K562 treated with DMSO at 1 percent for 4 hours (cell line): ENCODE measurements around the gene CAMK2D. TPM values are rescaled to one million over a fixed set of nuclear protein-coding genes. Genes with fewer than 3 reads are reported as not detected.

ENCODE experiments used
- total RNA-seq: library from RNA; unstranded; fragments of 300-600 nt; gene quantifications from 2 replicates; pipeline ENCODE4 v1.2.3, GENCODE V29; 2022; ENCODE audit not compliant: insufficient read depth

Gene CAMK2D
- total RNA-seq: not detected in 2 replicates

DNA sequence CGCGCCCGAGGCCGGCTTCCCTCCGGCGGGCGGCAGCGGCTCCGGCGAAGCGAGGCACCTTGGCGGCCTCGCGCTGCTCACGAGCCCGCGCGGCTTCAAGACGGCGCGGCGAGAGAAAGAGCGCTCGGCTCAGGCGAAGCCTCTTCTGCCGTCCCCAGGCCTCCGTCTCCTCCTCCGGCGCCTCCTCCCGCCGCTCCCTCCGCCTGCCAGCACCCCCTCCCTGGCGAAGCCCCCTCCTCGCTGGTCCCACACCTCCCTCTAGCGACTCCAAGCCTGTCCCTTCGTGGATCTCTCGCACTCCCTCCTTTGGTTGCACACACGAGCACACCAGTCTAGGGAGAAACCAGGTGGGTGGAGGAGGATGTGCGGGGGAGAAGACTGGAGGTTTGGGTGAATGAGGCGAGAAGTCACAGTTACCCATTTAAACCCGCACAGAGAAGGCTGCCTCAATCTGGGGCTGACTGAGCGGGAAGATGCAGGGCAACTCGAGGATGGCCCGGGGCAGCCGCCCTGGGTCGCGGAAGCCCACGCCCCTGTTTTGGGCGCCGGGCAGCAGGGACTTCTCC is at the start of gene CAMK2D:
Gene CAMK2D, minus strand, starts transcription at position 119 of the 566 bp plus-strand sequence. CDS start 670 bp downstream, outside the sequence.

Other genes starting within 250 kb of the CAMK2D start
- gene ARSJ, start 217.9 kb upstream of the CAMK2D start, total RNA-seq: not detected in 2 replicates